H1 (cell line): ENCODE measurements around the gene AIRE. TPM values are rescaled to one million over a fixed set of nuclear protein-coding genes. Genes with fewer than 3 reads are reported as not detected.

Source experiments
- CTCF ChIA-PET: fragments of 300-600 bp; sonication (Branson Sonifier 250); formaldehyde crosslinking; loops from one replicate; lab custom pipeline; 2021; ENCODE audit not compliant: partially characterized antibody; lab: Charles Lee
- POLR2A ChIA-PET: fragments of 300-600 bp; sonication (Branson Sonifier 250); formaldehyde crosslinking; loops from one replicate; lab custom pipeline; 2021; ENCODE audit warnings: inconsistent platforms; ENCODE audit not compliant: partially characterized antibody; lab: Charles Lee
- DNase-seq, 2 experiments: peaks; one replicate each; pipeline versions ENCODE4 v3.0.0 to v3.0.0-alpha.2; 2010 to 2022; ENCODE audit warnings: low spot score in 2 of 2, low read depth in 1 of 2, mixed read lengths in 1 of 2
- FAIRE-seq: peaks from 2 replicates; lab custom pipeline; 2011; peaks lifted over from hg19 to GRCh38; lab: Jason Lieb, UNC
- H2AFZ ChIP-seq: 2 replicates; pipeline ENCODE4 v1.8.1; 2012; ENCODE audit warnings: low read length, inconsistent platforms
- H2AK5ac ChIP-seq: 2 replicates; pipeline ENCODE4 v1.6.1; 2013; ENCODE audit warnings: low read depth, low read length
- H2BK120ac ChIP-seq: replicated peaks from 2 replicates; pipeline ENCODE3; 2013; ENCODE audit warnings: low read depth, low read length, inconsistent platforms
- H2BK12ac ChIP-seq: 2 replicates; pipeline ENCODE4 v1.6.1; 2013; ENCODE audit warnings: low read depth, low read length
- H2BK15ac ChIP-seq: 2 replicates; pipeline ENCODE4 v1.6.1; 2013; ENCODE audit warnings: low read length
- H2BK20ac ChIP-seq: 2 replicates; pipeline ENCODE4 v1.6.1; 2013; ENCODE audit warnings: low read length
- H2BK5ac ChIP-seq: 2 replicates; pipeline ENCODE4 v1.6.1; 2013; ENCODE audit warnings: low read depth, low read length
- H3K14ac ChIP-seq: 2 replicates; pipeline ENCODE4 v1.6.1; 2013; ENCODE audit warnings: inconsistent platforms; ENCODE audit not compliant: insufficient read length
- H3K18ac ChIP-seq: 2 replicates; pipeline ENCODE4 v1.6.1; 2013; ENCODE audit warnings: low read length; ENCODE audit errors: extremely low read depth
- H3K23ac ChIP-seq: 2 replicates; pipeline ENCODE4 v1.6.1; 2013; ENCODE audit warnings: inconsistent platforms; ENCODE audit not compliant: insufficient read length
- H3K23me2 ChIP-seq: 2 replicates; pipeline ENCODE4 v1.6.1; 2013; ENCODE audit warnings: low read depth, low read length
- H3K27ac ChIP-seq: 2 replicates; pipeline ENCODE4 v1.6.1; 2011; ENCODE audit warnings: low read depth, low read length, inconsistent platforms
- H3K27me3 ChIP-seq, 4 experiments: replicated peaks in 1 of 4; 1 replicate in 1 of 4; 2 replicates in 3 of 4; pipeline versions ENCODE4 v1.6.1 to v1.8.1; 2011 to 2013; ENCODE audit warnings: low read length in 3 of 4, mild to moderate bottlenecking in 3 of 4, inconsistent platforms in 2 of 4, mixed read lengths in 2 of 4, moderate library complexity in 1 of 4; ENCODE audit not compliant: control insufficient read depth in 3 of 4, insufficient read depth in 3 of 4; ENCODE audit errors: extremely low read depth in 1 of 4
- H3K36me3 ChIP-seq, 4 experiments: 2 replicates each; pipeline versions ENCODE4 v1.6.1 to v1.8.1; 2011 to 2013; ENCODE audit warnings: mild to moderate bottlenecking in 4 of 4, low read length in 3 of 4, moderate library complexity in 2 of 4, control low read depth in 1 of 4, inconsistent platforms in 1 of 4; ENCODE audit not compliant: insufficient read depth in 4 of 4, control insufficient read depth in 2 of 4
- H3K4ac ChIP-seq: replicated peaks from 2 replicates; pipeline ENCODE3; 2013; ENCODE audit warnings: low read length, low read depth, mixed read lengths, inconsistent platforms; ENCODE audit not compliant: insufficient read length
- H3K4me1 ChIP-seq, 4 experiments: replicated peaks in 1 of 4; 1 replicate in 1 of 4; 2 replicates in 3 of 4; pipeline versions ENCODE4 v1.6.1 to v1.8.1; 2011 to 2013; ENCODE audit warnings: low read length in 3 of 4, inconsistent platforms in 2 of 4, mixed read lengths in 1 of 4; ENCODE audit not compliant: insufficient read depth in 4 of 4, control insufficient read depth in 3 of 4
- H3K4me2 ChIP-seq, 2 experiments: 2 replicates each; pipeline versions ENCODE4 v1.6.1 to v1.8.1; 2011 to 2013; ENCODE audit warnings: low read depth in 2 of 2, low read length in 2 of 2, control low read depth in 1 of 2, inconsistent platforms in 1 of 2, mild to moderate bottlenecking in 1 of 2; ENCODE audit not compliant: insufficient read depth in 1 of 2
- H3K4me3 ChIP-seq, 4 experiments: fragments of 200-600, 300-600 bp in 1 of 4; sonication (generic), shearing (Covaris generic), sonication (Bioruptor Twin) in 1 of 4; 2 replicates each; pipeline versions ENCODE4 v1.5.1 to v1.8.1; 2011 to 2016; ENCODE audit warnings: low read length in 4 of 4, low read depth in 3 of 4, control low read depth in 2 of 4, inconsistent platforms in 2 of 4, mild to moderate bottlenecking in 2 of 4, mixed read lengths in 1 of 4, moderate library complexity in 1 of 4; ENCODE audit not compliant: insufficient read depth in 2 of 4; ENCODE audit errors: extremely low read depth in 1 of 4
- H3K56ac ChIP-seq: replicated peaks from 2 replicates; pipeline ENCODE3; 2013; ENCODE audit warnings: low read depth, mild to moderate bottlenecking, mixed read lengths, low read length, inconsistent platforms; ENCODE audit not compliant: insufficient read length
- H3K79me1 ChIP-seq: 2 replicates; pipeline ENCODE4 v1.6.1; 2013; ENCODE audit warnings: low read depth, low read length, control low read depth
- H3K79me2 ChIP-seq, 2 experiments: 2 replicates each; pipeline versions ENCODE4 v1.6.1 to v1.8.1; 2012 to 2013; ENCODE audit warnings: low read length in 2 of 2, mild to moderate bottlenecking in 2 of 2, inconsistent platforms in 1 of 2; ENCODE audit not compliant: insufficient read depth in 2 of 2, control insufficient read depth in 1 of 2
- H3K9ac ChIP-seq, 4 experiments: replicated peaks in 1 of 4; 1 replicate in 1 of 4; 2 replicates in 3 of 4; pipeline versions ENCODE4 v1.6.1 to v1.8.1; 2011 to 2013; ENCODE audit warnings: low read depth in 3 of 4, low read length in 3 of 4, control low read depth in 2 of 4, mild to moderate bottlenecking in 2 of 4, moderate library complexity in 2 of 4, inconsistent platforms in 1 of 4; ENCODE audit errors: extremely low read depth in 1 of 4
- H3K9me3 ChIP-seq, 2 experiments: 2 replicates each; pipeline versions ENCODE4 v1.6.1 to v1.8.1; 2012 to 2013; ENCODE audit warnings: mild to moderate bottlenecking in 2 of 2, moderate library complexity in 2 of 2, control low read depth in 1 of 2, inconsistent platforms in 1 of 2, low read depth in 1 of 2, low read length in 1 of 2, mixed read lengths in 1 of 2; ENCODE audit not compliant: insufficient read depth in 2 of 2
- H4K20me1 ChIP-seq, 2 experiments: replicated peaks in 1 of 2; 2 replicates each; pipeline versions ENCODE3 to v1.8.1; 2011 to 2013; ENCODE audit warnings: inconsistent platforms in 2 of 2, low read length in 2 of 2, mild to moderate bottlenecking in 1 of 2; ENCODE audit not compliant: insufficient read depth in 2 of 2, control insufficient read depth in 1 of 2
- H4K5ac ChIP-seq: 2 replicates; pipeline ENCODE4 v1.6.1; 2013; ENCODE audit warnings: low read length, low read depth, mixed read lengths, inconsistent platforms; ENCODE audit not compliant: insufficient read length
- H4K8ac ChIP-seq: 2 replicates; pipeline ENCODE4 v1.8.0; 2013; ENCODE audit warnings: mild to moderate bottlenecking, moderate library complexity, low read length, inconsistent platforms; ENCODE audit not compliant: insufficient read depth; ENCODE audit errors: extremely low read depth
- H4K91ac ChIP-seq: replicated peaks from 2 replicates; pipeline ENCODE3; 2013; ENCODE audit warnings: low read length, mixed read lengths, inconsistent platforms; ENCODE audit not compliant: insufficient read length
- ATF3 ChIP-seq: IDR thresholded peaks from 2 replicates; pipeline ENCODE4 v1.6.1; 2011; ENCODE audit warnings: low read depth, mild to moderate bottlenecking, low read length; ENCODE audit not compliant: insufficient read depth
- BACH1 ChIP-seq: IDR thresholded peaks from 2 replicates; pipeline ENCODE4 v1.6.1; 2012; ENCODE audit warnings: low read length, improper control_type of control experiment
- HDAC2 ChIP-seq, 2 experiments: fragments of 300-600 bp in 1 of 2; sonication (generic) in 1 of 2; IDR thresholded peaks; 2 replicates each; pipeline ENCODE4 v1.6.1; 2011 to 2012; ENCODE audit warnings: low read depth in 2 of 2, low read length in 2 of 2, mild to moderate bottlenecking in 2 of 2, moderate library complexity in 2 of 2, borderline replicate concordance in 1 of 2, inconsistent platforms in 1 of 2
- HDAC6 ChIP-seq: IDR thresholded peaks from one replicate; pipeline ENCODE4 v1.7.1; 2012; ENCODE audit warnings: low read depth, mild to moderate bottlenecking, inconsistent platforms, low read length, moderate library complexity
- JUND ChIP-seq: IDR thresholded peaks from 2 replicates; pipeline ENCODE4 v1.6.1; 2011; ENCODE audit warnings: mild to moderate bottlenecking, improper control_type of control experiment, low read length
- KDM5A ChIP-seq: fragments of 200-600 bp; IDR thresholded peaks from 2 replicates; pipeline ENCODE4 v1.7.1; 2012; ENCODE audit warnings: mild to moderate bottlenecking, low read length, inconsistent platforms, mixed read lengths
- POLR2AphosphoS5 ChIP-seq: IDR thresholded peaks from 2 replicates; pipeline ENCODE4 v1.6.1; 2011; ENCODE audit warnings: low read depth, low read length
- SIN3A ChIP-seq, 2 experiments: IDR thresholded peaks in 1 of 2; conservative IDR thresholded peaks in 1 of 2; 2 replicates each; pipeline ENCODE4 v1.6.1; 2011 to 2012; ENCODE audit warnings: low read length in 2 of 2, improper control_type of control experiment in 1 of 2, low read depth in 1 of 2, mild to moderate bottlenecking in 1 of 2
- SIX5 ChIP-seq: IDR thresholded peaks from 2 replicates; pipeline ENCODE4 v1.6.1; 2011; ENCODE audit warnings: mild to moderate bottlenecking, low read depth, low read length
- SRF ChIP-seq: IDR thresholded peaks from 2 replicates; pipeline ENCODE4 v1.6.1; 2011; ENCODE audit warnings: mild to moderate bottlenecking, low read depth, low read length, moderate library complexity
- WGBS, 2 experiments: shearing (Covaris generic) in 1 of 2; methylation state at CpG; one replicate each; pipeline versions ENCODE4 v1.1.6 to v1.1.7; 2013 to 2015; ENCODE audit warnings: low lambda C conversion rate in 2 of 2, mixed read lengths in 2 of 2, inconsistent platforms in 1 of 2, low coverage in 1 of 2, missing lambda C conversion rate in 1 of 2; ENCODE audit not compliant: insufficient replicate concordance in 2 of 2, insufficient coverage in 1 of 2, insufficient read length in 1 of 2; ENCODE audit errors: extremely low coverage in 1 of 2, missing lambda C conversion rate in 1 of 2; 5-methylcytosine and 5-hydroxymethylcytosine counted together
- polyA plus RNA-seq, 7 experiments: library from polyadenylated mRNA; depleted of rRNA in 3 of 7; stranded (reverse) in 5 of 7; unstranded in 2 of 7; fragments of >200 nt in 5 of 7; fragments of 200-250 nt in 2 of 7; gene quantifications; 1 replicate in 5 of 7; 2 replicates in 1 of 7; 4 replicates in 1 of 7; pipeline versions ENCODE4 v1.2.1 to v1.2.3, GENCODE V29; 2011 to 2013; ENCODE audit warnings: missing spikeins in 2 of 7, mixed read lengths in 2 of 7
- total RNA-seq: library from RNA; stranded (reverse); fragmentation: NEBNext Ultra II Directional; extraction: Animal tissue kit (Norgen Biotek cat#: 25700); gene quantifications from 2 replicates; pipeline ENCODE4 v1.2.1, GENCODE V29; 2021

Gene AIRE
- total and polyA plus RNA-seq, 2 of the 8 experiments (the other 6 are each of a cell fraction or from before 2014, with no cell fraction given), result 0.09 TPM; not detected in 1

GRCh38 chr21:44299458-44300261 is 14.0 kb downstream of the AIRE start, which contains the start of gene PFKL:
Gene PFKL (plus strand): TSS chr21:44300053. CDS start chr21:44300106, 53 bp downstream.
- POLR2A ChIA-PET, result no interaction called here
- FAIRE-seq, result no peak
- peak within 1 kb of the TSS in 2 of 4 experiments; percentile 15 to 56; a peak in 3 of 7 replicates for H3K9ac ChIP-seq
- TF ChIP-seq SIN3A (conservative IDR thresholded peaks at IDR 0.05 in 1 of 2, IDR thresholded peaks at IDR 0.05 in 1 of 2; ENCODE audit: low read depth in 1 of 2, low read length in 2 of 2), result peak; percentile 58 to 81; a peak in 1 of 4 replicates
- TF ChIP-seq SIX5, result no peak
- no peak for TF ChIP-seq JUND
- no peak for TF ChIP-seq HDAC6
- no peak for TF ChIP-seq POLR2AphosphoS5
- TF ChIP-seq BACH1, result no peak
- no peak for TF ChIP-seq SRF
- no peak for TF ChIP-seq ATF3
- no peak for TF ChIP-seq HDAC2 (IDR thresholded peaks at IDR 0.05; ENCODE audit: borderline replicate concordance in 1 of 2, low read depth in 2 of 2, low read length in 2 of 2)
- no peak for TF ChIP-seq KDM5A

More at GRCh38 chr21:44299458-44300261, 14.0 kb downstream of the AIRE start, which contains the start of gene PFKL:
- Histone ChIP-seq H3K4me2 (peak within 1 kb of the TSS; percentile 89 to 90), H2BK20ac (no peak within 1 kb of the TSS), H3K27ac (no peak within 1 kb of the TSS; the same call in 1 of the 2 replicates), H3K79me1 (peaks cover 6% of the 10 kb centered on the region; the same call in 1 of the 2 replicates), H2BK120ac (no peak within 1 kb of the TSS), H2BK12ac (0 out of 2 replicates have a peak within 1 kb of the TSS, but pooled peaks have one; percentile 4), H3K4me3 (peak within 1 kb of the TSS; percentile 55 to 68 (median 64)), H2BK15ac (peak within 1 kb of the TSS; percentile 20; the same call in 1 of the 2 replicates), H4K8ac (peak within 1 kb of the TSS; percentile 71), H2AFZ (peak within 1 kb of the TSS; percentile 80), H3K79me2 (peaks cover 0 to 3% of the 10 kb centered on the region in 2 experiments; a peak in 1 of 4 replicates), H3K18ac (peak within 1 kb of the TSS; percentile 71), H3K23ac (no peak within 1 kb of the TSS), H3K4me1 (peaks cover 0 to 19% (median 5%) of the 10 kb centered on the region in 4 experiments; a peak in 5 of 7 replicates), H4K20me1 (peaks cover 6 to 12% of the 10 kb centered on the region in 2 experiments), H3K9me3 (no peaks in the 10 kb centered on the region), H2AK5ac (no peak within 1 kb of the TSS), H3K36me3 (no peaks in the 10 kb centered on the region), H3K56ac (no peak within 1 kb of the TSS), H4K5ac (peak within 1 kb of the TSS; percentile 90), H3K14ac (no peak within 1 kb of the TSS), H3K4ac (peak within 1 kb of the TSS; percentile 9), H2BK5ac (peak within 1 kb of the TSS; percentile 60; the same call in 1 of the 2 replicates), H3K23me2 (peaks cover 12% of the 10 kb centered on the region; the same call in 1 of the 2 replicates), H4K91ac (peak within 1 kb of the TSS; percentile 4), H3K27me3 (peaks cover 0 to 3% (median 0%) of the 10 kb centered on the region in 4 experiments; a peak in 2 of 7 replicates)
- CTCF ChIA-PET, result interaction anchor here (1.0 to 2.0 kb wide), 5 partner anchors 9 to 180 kb away, joined by 3 to 7 read pairs (median 3); partner anchors contain the start of gene TRPM2
- DNase-seq, result peak; percentile 29 to 83
- 1% methylated on average over 26 of the region's 94 CpGs; no CpG with 5 or more reads in 1 of the 2 experiments for WGBS, 2 experiments
